ENCODE data around the gene GPC5. TPM values are rescaled to one million over a fixed set of nuclear protein-coding genes. Genes with fewer than 3 reads are reported as not detected.

The GPC5 gene
- total and polyA plus RNA-seq, 2 of the 8 experiments (the other 6 are each of a cell fraction or from before 2014, with no cell fraction given) = 0.20 to 0.39 TPM

DNA sequence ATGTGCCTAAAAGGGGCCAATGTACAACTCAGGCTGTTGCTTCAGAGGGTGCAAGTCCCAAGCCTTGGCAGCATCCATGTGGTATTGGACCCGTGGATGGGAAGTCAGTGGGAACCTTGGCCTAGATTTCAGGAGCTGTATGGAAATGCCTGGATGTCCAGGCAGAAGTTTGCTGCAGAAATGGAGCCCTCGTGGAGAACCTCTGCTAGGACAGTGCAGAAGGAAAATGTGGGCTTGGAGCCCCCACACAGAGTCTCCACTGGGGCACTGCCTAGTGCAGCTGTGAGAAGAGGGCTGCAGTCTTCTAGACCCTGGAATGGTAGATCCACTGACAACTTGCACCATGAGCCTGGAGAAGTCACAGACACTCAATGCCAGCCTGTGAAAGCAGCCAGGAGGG lies 28.5 kb downstream of the GPC5 start:
- CTCF ChIA-PET (ENCODE audit: partially characterized antibody) = no interaction called here
- Histone ChIP-seq H2BK15ac (ENCODE audit: low read length) (no peak overlapping the region), H3K27ac (ENCODE audit: low read depth, low read length) (no peak overlapping the region), H2BK5ac (ENCODE audit: low read depth, low read length) (no peak overlapping the region), H3K4ac (replicated peaks; ENCODE audit: insufficient read length, low read depth, low read length) (no peak overlapping the region), H2BK120ac (replicated peaks; ENCODE audit: low read depth, low read length) (no peak overlapping the region), H4K5ac (ENCODE audit: insufficient read length, low read depth, low read length) (no peak overlapping the region), H3K9ac (replicated peaks in 1 of 4; ENCODE audit: extremely low read depth in 1 of 4, low read depth in 3 of 4, low read length in 3 of 4) (no peak overlapping the region), H4K91ac (replicated peaks; ENCODE audit: insufficient read length, low read length) (no peak overlapping the region), H2AFZ (ENCODE audit: low read length) (no peak overlapping the region), H2BK20ac (ENCODE audit: low read length) (no peak overlapping the region), H3K4me2 (ENCODE audit: insufficient read depth in 1 of 2, low read depth in 2 of 2, low read length in 2 of 2) (no peak overlapping the region), H3K4me1 (replicated peaks in 1 of 4; ENCODE audit: control insufficient read depth in 3 of 4, insufficient read depth in 4 of 4, low read length in 3 of 4) (no peaks in the 10 kb centered on the region), H3K36me3 (ENCODE audit: control insufficient read depth in 2 of 4, insufficient read depth in 4 of 4, low read length in 3 of 4) (no peaks in the 10 kb centered on the region; a peak in 1 of 8 replicates), H2AK5ac (ENCODE audit: low read depth, low read length) (no peak overlapping the region), H2BK12ac (ENCODE audit: low read depth, low read length) (no peak overlapping the region), H3K56ac (replicated peaks; ENCODE audit: insufficient read length, low read depth, low read length) (no peak overlapping the region), H3K4me3 (ENCODE audit: extremely low read depth in 1 of 4, insufficient read depth in 2 of 4, low read depth in 3 of 4, low read length in 4 of 4) (no peak overlapping the region), H3K79me2 (ENCODE audit: control insufficient read depth in 1 of 2, insufficient read depth in 2 of 2, low read length in 2 of 2) (no peaks in the 10 kb centered on the region), H4K20me1 (replicated peaks in 1 of 2; ENCODE audit: control insufficient read depth in 1 of 2, insufficient read depth in 2 of 2, low read length in 2 of 2) (no peaks in the 10 kb centered on the region), H3K23ac (ENCODE audit: insufficient read length) (no peak overlapping the region), H3K27me3 (replicated peaks in 1 of 4; ENCODE audit: control insufficient read depth in 3 of 4, extremely low read depth in 1 of 4, insufficient read depth in 3 of 4, low read length in 3 of 4) (no peaks in the 10 kb centered on the region), H4K8ac (ENCODE audit: extremely low read depth, insufficient read depth, low read length) (no peak overlapping the region), H3K14ac (ENCODE audit: insufficient read length) (no peak overlapping the region), H3K79me1 (ENCODE audit: low read depth, low read length) (no peaks in the 10 kb centered on the region), H3K18ac (ENCODE audit: extremely low read depth, low read length) (no peak overlapping the region), H3K23me2 (ENCODE audit: low read depth, low read length) (no peaks in the 10 kb centered on the region), H3K9me3 (ENCODE audit: insufficient read depth in 2 of 2, low read depth in 1 of 2, low read length in 1 of 2) (peaks cover 8 to 13% of the 10 kb centered on the region in 2 experiments)
- WGBS, 2 experiments (ENCODE audit: extremely low coverage in 1 of 2, insufficient coverage in 1 of 2, insufficient read length in 1 of 2, insufficient replicate concordance in 2 of 2, low coverage in 1 of 2, low lambda C conversion rate in 2 of 2, missing lambda C conversion rate in 1 of 2) = 80% methylated on average over 2 of the region's 2 CpGs; no CpG with 5 or more reads in 1 of the 2 experiments
- POLR2A ChIA-PET (ENCODE audit: partially characterized antibody) = no interaction called here
- FAIRE-seq (no peak), DNase-seq (ENCODE audit: low read depth in 1 of 2, low spot score in 2 of 2) (no peak)
- TF ChIP-seq SIN3A (conservative IDR thresholded peaks at IDR 0.05 in 1 of 2, IDR thresholded peaks at IDR 0.05 in 1 of 2; ENCODE audit: low read depth in 1 of 2, low read length in 2 of 2) = no peak
- TF ChIP-seq RNF2 (IDR thresholded peaks at IDR 0.05; ENCODE audit: borderline replicate concordance, low read depth, low read length, missing control alignments, poor library complexity, severe bottlenecking) = no peak

Measured in H1 (cell line).